ENCODE data around the gene NR3C2. TPM values are rescaled to one million over a fixed set of nuclear protein-coding genes. Genes with fewer than 3 reads are reported as not detected.

Gene NR3C2
- total RNA-seq, 2 experiments from 2014 or later: 5.3 to 5.7 TPM

DNA sequence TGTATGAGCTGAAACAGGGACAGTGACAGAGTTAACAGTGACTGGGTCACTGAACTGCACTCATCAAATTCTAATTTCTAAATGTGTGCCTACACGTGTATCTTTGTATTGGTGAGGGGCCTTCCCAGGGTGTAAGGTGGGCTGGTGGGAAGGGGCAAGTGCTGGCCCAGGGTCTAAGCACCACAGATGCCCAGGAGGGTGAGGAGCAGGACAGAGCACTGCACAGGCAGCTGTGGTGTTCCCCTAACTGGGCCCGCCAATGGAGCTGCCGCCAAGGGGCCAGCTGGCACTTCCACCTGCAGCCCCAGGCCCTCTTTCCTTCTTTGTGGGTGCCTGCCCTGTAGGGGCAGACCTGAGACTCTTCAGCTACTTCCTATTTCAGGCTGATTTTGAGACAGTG lies 360.5 kb downstream of the NR3C2 start:
- POLR2A ChIA-PET: no interaction called here
- Mint-ChIP-seq H3K36me3 (ENCODE audit: low read depth) (peaks cover 11% of the 10 kb centered on the region), H3K4me3 (no peak overlapping the region), H3K9me3 (ENCODE audit: insufficient read depth) (peaks cover 7% of the 10 kb centered on the region), H3K27ac (no peak overlapping the region), H3K4me1 (ENCODE audit: low read depth) (no peaks in the 10 kb centered on the region), H3K27me3 (ENCODE audit: low read depth) (no peaks in the 10 kb centered on the region)
- ATAC-seq: no peak
- CTCF ChIA-PET: no interaction called here
- DNase-seq: no peak

DNA sequence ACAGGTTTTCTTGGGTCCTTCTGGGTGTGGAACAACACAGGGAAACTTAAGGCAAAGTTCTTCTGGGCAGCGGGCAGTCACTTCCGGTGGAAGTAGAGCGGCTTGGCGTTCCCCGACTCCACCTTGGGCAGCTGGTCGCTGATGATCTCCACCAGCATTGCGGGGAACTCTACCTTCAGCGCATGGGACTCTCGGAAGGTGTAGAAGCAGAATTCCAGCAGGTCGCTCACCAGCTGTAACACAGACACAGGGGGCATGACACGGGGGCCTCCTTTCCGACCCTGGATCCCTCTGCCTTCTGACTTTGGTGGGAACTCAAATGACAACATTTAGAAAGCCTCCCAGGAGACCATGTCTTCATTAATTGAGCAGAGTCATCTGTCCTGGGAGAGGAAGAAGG lies 360.9 kb downstream of the NR3C2 start:
- ChIA-PET CTCF (interaction anchor here (0.6 kb wide), 1 partner anchor 138 kb away, joined by 3 read pairs; no protein-coding TSS in a partner anchor), POLR2A (no interaction called here)
- ATAC-seq (no peak), DNase-seq (no peak)
- H3K27ac Mint-ChIP-seq: no peak overlapping the region
- no peak overlapping the region for H3K4me3 Mint-ChIP-seq
- H3K4me1 Mint-ChIP-seq (ENCODE audit: low read depth): no peaks in the 10 kb centered on the region
- H3K36me3 Mint-ChIP-seq (ENCODE audit: low read depth): peaks cover 14% of the 10 kb centered on the region
- H3K27me3 Mint-ChIP-seq (ENCODE audit: low read depth): no peaks in the 10 kb centered on the region
- H3K9me3 Mint-ChIP-seq (ENCODE audit: insufficient read depth): peaks cover 7% of the 10 kb centered on the region

DNA sequence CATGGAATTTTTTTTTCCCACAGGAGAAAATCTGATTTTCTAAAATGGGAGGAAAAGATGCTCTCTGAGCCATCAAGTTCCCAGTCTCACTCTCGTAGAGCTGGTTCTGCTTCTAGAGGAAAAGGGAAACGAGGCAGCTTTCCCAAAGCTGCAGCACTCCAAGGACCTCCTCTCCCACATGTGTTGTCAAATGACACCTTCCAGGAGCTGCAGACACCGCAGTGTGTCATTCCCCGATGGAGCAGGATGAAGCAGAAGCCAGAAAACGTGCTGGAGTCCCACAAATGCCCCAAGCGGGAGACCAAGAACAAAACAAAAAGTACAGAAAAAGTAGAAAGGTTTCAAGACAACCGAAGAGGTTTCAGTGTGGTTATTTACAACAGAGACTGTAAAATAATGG lies 362.3 kb downstream of the NR3C2 start:
- POLR2A ChIA-PET: no interaction called here
- CTCF ChIA-PET: no interaction called here
- H3K36me3 Mint-ChIP-seq (ENCODE audit: low read depth): peaks cover 25% of the 10 kb centered on the region

DNA sequence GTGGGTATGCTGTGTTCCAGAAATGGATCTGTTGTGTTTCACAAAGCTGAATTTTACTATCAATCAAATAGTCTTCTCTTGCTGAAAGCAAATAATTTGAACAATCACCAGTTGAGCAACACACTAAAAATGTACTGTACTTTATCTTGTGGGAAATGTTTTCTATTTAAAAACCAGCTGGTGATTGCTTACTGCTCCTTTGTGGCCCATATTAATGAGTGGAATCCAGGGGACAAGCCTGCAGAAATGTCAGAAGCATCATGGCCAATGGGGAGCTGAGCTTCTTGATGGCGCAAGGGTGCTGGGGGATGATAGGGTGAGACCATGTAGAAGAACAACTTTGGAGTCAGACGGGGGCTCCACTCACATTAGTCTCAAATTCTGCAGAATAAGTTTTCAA lies 364.2 kb downstream of the NR3C2 start:
- no peak overlapping the region for H3K27ac Mint-ChIP-seq
- H3K4me3 Mint-ChIP-seq: no peak overlapping the region
- ATAC-seq (no peak), DNase-seq (no peak)
- H3K9me3 Mint-ChIP-seq (ENCODE audit: insufficient read depth): peaks cover 10% of the 10 kb centered on the region
- no peaks in the 10 kb centered on the region for H3K4me1 Mint-ChIP-seq (ENCODE audit: low read depth)
- no peaks in the 10 kb centered on the region for H3K27me3 Mint-ChIP-seq (ENCODE audit: low read depth)
- ChIA-PET CTCF (interaction anchor here (0.8 to 1.2 kb wide), 2 partner anchors 21 to 37 kb away, joined by 3 to 4 read pairs; no protein-coding TSS in a partner anchor), POLR2A (no interaction called here)
- H3K36me3 Mint-ChIP-seq (ENCODE audit: low read depth): peaks cover 40% of the 10 kb centered on the region

More for the DNA sequence above, 362.3 kb downstream of the NR3C2 start:
- H3K27me3 Mint-ChIP-seq (ENCODE audit: low read depth): no peaks in the 10 kb centered on the region
- no peak overlapping the region for H3K4me3 Mint-ChIP-seq
- DNase-seq (no peak), ATAC-seq (no peak)
- H3K4me1 Mint-ChIP-seq (ENCODE audit: low read depth): no peaks in the 10 kb centered on the region
- no peak overlapping the region for H3K27ac Mint-ChIP-seq
- H3K9me3 Mint-ChIP-seq (ENCODE audit: insufficient read depth): peaks cover 7% of the 10 kb centered on the region

DNA sequence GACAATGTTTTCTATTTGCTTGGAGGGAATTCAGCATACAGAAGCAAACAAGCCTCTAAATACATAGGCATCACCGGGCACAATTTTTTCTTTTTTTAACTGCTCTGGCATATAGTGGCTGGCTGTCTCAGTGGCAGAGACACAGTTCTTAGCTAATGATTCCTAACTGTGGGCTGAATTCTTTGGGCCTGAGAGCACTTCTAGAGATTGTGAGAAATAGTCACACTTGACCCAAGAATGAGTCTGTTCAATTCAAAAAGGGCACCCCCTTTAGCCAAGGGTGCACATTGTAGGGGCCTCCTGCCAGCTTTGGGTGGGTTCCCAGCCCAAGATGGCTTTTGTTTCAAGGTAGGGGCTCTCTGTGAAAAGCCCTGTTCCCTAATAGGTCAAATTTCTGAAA lies 364.6 kb downstream of the NR3C2 start:
- Mint-ChIP-seq H3K27me3 (ENCODE audit: low read depth) (no peaks in the 10 kb centered on the region), H3K27ac (no peak overlapping the region), H3K36me3 (ENCODE audit: low read depth) (peaks cover 41% of the 10 kb centered on the region), H3K4me3 (no peak overlapping the region), H3K9me3 (ENCODE audit: insufficient read depth) (peaks cover 10% of the 10 kb centered on the region), H3K4me1 (ENCODE audit: low read depth) (no peaks in the 10 kb centered on the region)
- ChIA-PET POLR2A (no interaction called here), CTCF (interaction anchor here (0.8 to 1.2 kb wide), 2 partner anchors 21 to 37 kb away, joined by 3 to 4 read pairs; no protein-coding TSS in a partner anchor)
- ATAC-seq: no peak
- DNase-seq: no peak

DNA sequence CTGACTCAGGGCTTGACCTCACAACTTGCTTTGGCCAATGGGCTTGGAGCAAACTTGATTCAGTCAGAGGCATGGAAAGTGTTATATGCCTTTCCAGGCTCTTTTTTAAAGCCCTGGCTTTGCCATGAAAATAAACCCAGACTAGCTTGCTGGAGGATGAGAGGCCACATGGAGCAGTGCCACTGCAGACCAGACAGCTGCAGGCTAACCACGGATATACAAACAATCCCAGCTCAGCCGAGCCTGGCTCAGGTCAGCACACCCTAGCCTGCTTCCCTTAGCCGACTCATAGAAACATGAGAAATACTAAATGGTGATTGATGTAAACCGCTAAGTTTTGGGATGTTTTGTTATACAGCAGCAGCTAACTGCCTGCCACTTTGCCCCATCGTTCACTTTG lies 365.2 kb downstream of the NR3C2 start:
- no peaks in the 10 kb centered on the region for H3K4me1 Mint-ChIP-seq (ENCODE audit: low read depth)
- ChIA-PET CTCF (interaction anchor here (0.8 to 1.2 kb wide), 2 partner anchors 20 to 36 kb away, joined by 3 to 4 read pairs; no protein-coding TSS in a partner anchor), POLR2A (no interaction called here)

DNA sequence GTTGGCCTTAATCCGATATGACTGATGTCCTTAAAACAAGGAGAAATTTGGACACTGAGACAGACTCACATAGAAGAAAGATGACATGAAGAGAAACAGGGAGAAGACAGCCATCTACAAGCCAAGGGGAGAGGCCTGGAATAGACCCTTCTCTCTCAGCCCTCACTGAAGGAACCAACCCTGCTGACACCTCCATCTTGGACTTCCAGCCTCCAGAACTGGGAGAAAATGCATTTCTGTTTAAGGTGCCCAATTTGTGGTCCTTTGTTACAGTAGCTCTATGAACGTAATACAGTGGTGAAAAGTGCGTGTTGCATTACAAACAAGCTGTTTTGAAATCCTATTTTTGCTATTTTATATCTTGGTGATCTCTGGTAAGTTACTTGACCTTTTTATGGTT lies 366.8 kb downstream of the NR3C2 start:
- no peaks in the 10 kb centered on the region for H3K4me1 Mint-ChIP-seq (ENCODE audit: low read depth)
- no peak overlapping the region for H3K4me3 Mint-ChIP-seq
- no peak for ATAC-seq
- DNase-seq: no peak
- ChIA-PET POLR2A (no interaction called here), CTCF (no interaction called here)
- peaks cover 35% of the 10 kb centered on the region for H3K36me3 Mint-ChIP-seq (ENCODE audit: low read depth)
- H3K27me3 Mint-ChIP-seq (ENCODE audit: low read depth): no peaks in the 10 kb centered on the region
- peaks cover 10% of the 10 kb centered on the region for H3K9me3 Mint-ChIP-seq (ENCODE audit: insufficient read depth)
- H3K27ac Mint-ChIP-seq: no peak overlapping the region

More for the DNA sequence above, 365.2 kb downstream of the NR3C2 start:
- Mint-ChIP-seq H3K27ac (no peak overlapping the region), H3K4me3 (no peak overlapping the region), H3K36me3 (ENCODE audit: low read depth) (peaks cover 41% of the 10 kb centered on the region), H3K27me3 (ENCODE audit: low read depth) (no peaks in the 10 kb centered on the region), H3K9me3 (ENCODE audit: insufficient read depth) (peaks cover 10% of the 10 kb centered on the region)
- ATAC-seq (no peak), DNase-seq (no peak)

DNA sequence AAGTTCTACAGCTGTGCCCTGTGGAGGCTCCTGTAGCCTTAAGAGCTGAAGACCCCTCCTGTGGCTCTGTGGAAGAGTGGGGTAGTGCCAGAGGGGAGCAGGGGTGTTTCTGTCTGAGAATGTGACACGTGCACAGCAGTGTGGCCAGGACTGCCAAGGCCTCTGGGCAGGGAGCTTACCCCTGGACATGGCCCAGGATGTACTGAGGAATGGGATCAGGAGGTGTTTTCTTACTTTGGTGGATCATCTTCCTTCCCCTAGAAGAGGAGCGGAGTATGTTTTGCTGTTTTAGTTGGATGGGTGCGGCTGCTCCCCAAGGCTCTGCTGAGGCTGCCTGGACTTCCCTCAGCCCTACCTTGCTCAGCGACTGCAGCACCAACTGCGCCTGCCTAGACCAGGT lies 367.8 kb downstream of the NR3C2 start:
- Mint-ChIP-seq H3K9me3 (ENCODE audit: insufficient read depth) (peaks cover 10% of the 10 kb centered on the region), H3K4me1 (ENCODE audit: low read depth) (no peaks in the 10 kb centered on the region), H3K36me3 (ENCODE audit: low read depth) (peaks cover 32% of the 10 kb centered on the region), H3K27me3 (ENCODE audit: low read depth) (no peaks in the 10 kb centered on the region), H3K27ac (no peak overlapping the region), H3K4me3 (no peak overlapping the region)
- CTCF ChIA-PET: no interaction called here
- ATAC-seq (no peak), DNase-seq (no peak)
- POLR2A ChIA-PET: no interaction called here

DNA sequence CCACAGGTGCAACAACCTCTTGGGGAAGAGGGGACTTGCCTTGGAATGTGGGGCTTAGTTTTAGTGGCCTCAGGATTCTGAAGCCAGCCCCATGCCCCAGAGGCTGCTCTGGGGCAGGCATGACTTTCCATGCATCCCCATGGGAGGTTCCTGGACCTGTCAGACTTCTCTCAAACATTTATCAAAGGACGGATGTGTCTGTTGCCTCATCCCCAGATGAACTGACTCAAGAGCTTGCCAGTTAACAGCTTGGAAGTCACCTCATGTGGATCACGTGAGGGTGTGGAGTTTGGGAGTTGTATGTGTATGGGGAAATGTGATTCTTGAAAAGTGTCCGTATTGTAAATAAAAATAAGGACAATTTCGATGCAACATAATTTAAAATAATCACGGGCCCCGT lies 368.9 kb downstream of the NR3C2 start:
- H3K27ac Mint-ChIP-seq: no peak overlapping the region
- H3K4me3 Mint-ChIP-seq: no peak overlapping the region
- ATAC-seq (no peak), DNase-seq (no peak)
- ChIA-PET CTCF (no interaction called here), POLR2A (no interaction called here)
- no peaks in the 10 kb centered on the region for H3K4me1 Mint-ChIP-seq (ENCODE audit: low read depth)
- H3K36me3 Mint-ChIP-seq (ENCODE audit: low read depth): peaks cover 32% of the 10 kb centered on the region
- no peaks in the 10 kb centered on the region for H3K27me3 Mint-ChIP-seq (ENCODE audit: low read depth)
- H3K9me3 Mint-ChIP-seq (ENCODE audit: insufficient read depth): peaks cover 10% of the 10 kb centered on the region

DNA sequence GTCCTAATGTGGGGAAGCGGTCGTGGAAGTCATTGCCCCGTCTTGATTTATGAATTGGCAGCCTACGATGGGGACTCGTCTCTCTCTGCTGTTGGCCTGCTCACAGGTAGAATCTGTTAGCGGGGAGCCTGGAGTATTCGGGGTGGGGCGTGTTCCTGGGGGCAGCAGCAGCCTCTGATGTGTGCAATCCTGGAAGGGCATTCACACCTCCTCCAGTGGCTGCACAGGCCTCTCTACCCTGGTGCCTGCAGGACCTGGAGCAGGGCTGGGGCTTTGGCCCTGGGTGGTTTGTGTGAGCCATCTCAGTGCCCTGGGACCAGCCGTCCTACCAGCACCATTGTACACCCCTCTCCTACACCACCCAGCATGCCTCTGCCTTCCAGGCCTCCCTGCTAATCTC lies 369.4 kb downstream of the NR3C2 start:
- H3K4me1 Mint-ChIP-seq (ENCODE audit: low read depth): no peaks in the 10 kb centered on the region
- H3K36me3 Mint-ChIP-seq (ENCODE audit: low read depth): peaks cover 32% of the 10 kb centered on the region
- peaks cover 9% of the 10 kb centered on the region for H3K9me3 Mint-ChIP-seq (ENCODE audit: insufficient read depth)
- ChIA-PET CTCF (no interaction called here), POLR2A (no interaction called here)
- H3K27me3 Mint-ChIP-seq (ENCODE audit: low read depth): no peaks in the 10 kb centered on the region
- H3K27ac Mint-ChIP-seq: no peak overlapping the region
- no peak for ATAC-seq
- no peak overlapping the region for H3K4me3 Mint-ChIP-seq
- no peak for DNase-seq

DNA sequence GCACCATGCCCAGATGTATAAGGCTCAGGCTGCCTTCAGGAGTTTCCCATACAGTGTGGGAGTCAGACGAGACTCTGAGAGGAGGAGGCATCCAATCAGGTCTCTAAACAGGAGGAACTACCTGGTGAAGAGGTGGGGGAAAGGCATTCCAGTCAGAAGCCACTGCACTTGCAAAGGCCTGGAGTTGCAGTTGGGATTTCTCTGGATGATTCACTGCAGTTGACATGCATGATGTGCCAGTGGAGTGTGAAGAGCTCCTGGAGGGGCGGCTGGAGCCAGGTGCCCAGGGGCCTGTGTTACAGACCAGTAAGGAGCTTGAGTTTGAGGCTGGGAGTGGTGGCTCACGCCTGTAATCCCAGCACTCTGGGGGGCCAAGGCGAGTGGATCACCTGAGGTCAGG lies 371.2 kb downstream of the NR3C2 start:
- no peaks in the 10 kb centered on the region for H3K4me1 Mint-ChIP-seq (ENCODE audit: low read depth)
- H3K4me3 Mint-ChIP-seq: no peak overlapping the region
- peaks cover 27% of the 10 kb centered on the region for H3K36me3 Mint-ChIP-seq (ENCODE audit: low read depth)
- no peak for ATAC-seq
- ChIA-PET CTCF (interaction anchor here (0.6 kb wide), 1 partner anchor 15 kb away, joined by 3 read pairs; no protein-coding TSS in a partner anchor), POLR2A (interaction anchor here (0.6 kb wide), 1 partner anchor 93 kb away, joined by 3 read pairs; no protein-coding TSS in a partner anchor)
- peaks cover 3% of the 10 kb centered on the region for H3K9me3 Mint-ChIP-seq (ENCODE audit: insufficient read depth)
- DNase-seq: no peak
- no peak overlapping the region for H3K27ac Mint-ChIP-seq
- no peaks in the 10 kb centered on the region for H3K27me3 Mint-ChIP-seq (ENCODE audit: low read depth)

DNA sequence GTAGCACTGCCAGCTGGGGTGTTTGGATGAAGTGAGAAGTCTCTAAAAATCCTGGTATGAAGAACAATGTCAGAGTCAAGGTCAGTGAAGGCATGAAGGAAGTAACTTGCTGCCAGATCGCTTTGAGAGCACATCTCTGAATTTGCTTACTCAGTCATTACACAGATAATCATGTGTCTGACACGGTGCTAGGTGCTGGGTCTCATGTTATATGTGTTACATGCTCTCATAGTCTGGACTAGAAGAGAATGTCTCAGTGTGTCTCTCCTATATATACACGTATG lies 372.4 kb downstream of the NR3C2 start:
- CTCF ChIA-PET: no interaction called here
- Mint-ChIP-seq H3K9me3 (ENCODE audit: insufficient read depth) (peaks cover 2% of the 10 kb centered on the region), H3K27ac (no peak overlapping the region), H3K4me1 (ENCODE audit: low read depth) (no peaks in the 10 kb centered on the region), H3K27me3 (ENCODE audit: low read depth) (no peaks in the 10 kb centered on the region), H3K4me3 (no peak overlapping the region), H3K36me3 (ENCODE audit: low read depth) (peaks cover 16% of the 10 kb centered on the region)
- no peak for DNase-seq
- no peak for ATAC-seq
- POLR2A ChIA-PET: no interaction called here

DNA sequence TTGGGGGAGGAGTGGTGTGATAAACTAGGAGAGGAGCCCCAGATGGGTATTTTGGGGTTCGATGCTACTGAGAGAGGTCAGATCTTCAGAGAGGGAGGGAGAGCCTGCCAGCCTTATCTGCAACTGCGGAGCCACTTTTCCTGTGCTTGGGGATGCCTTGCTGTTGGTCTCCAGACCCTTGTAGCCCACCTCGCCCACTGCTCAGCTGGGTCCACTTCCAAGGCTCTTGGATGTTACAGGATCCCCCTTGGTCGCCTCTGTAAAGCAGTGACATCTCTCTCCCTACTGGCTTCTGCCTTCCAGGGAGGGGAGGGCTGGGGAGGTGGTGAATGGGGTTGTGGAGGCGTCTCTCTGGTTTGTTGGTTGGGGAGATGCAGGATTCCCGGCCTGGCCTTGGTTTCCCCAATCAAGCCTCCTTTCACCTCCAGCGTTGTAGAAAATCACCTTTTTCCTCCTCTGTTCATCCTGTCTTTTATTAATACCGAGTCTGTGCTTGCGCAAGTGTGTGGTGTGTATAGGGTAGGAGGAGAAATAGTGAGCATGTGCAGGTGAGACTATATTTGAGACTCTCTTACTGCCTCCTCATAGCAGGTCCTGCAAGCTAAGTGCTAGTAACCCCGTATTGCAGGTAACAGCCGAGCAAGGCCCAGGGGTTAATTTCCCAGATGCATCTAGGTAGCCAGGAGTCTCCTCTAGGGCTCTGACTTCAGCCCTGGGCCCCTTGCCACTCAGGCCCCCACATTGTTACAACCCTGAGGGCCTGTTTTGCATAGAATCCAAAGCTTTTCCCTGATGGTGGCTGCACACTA lies 372.9 kb downstream of the NR3C2 start:
- Mint-ChIP-seq H3K4me1 (ENCODE audit: low read depth) (no peaks in the 10 kb centered on the region), H3K27ac (no peak overlapping the region), H3K4me3 (no peak overlapping the region), H3K9me3 (ENCODE audit: insufficient read depth) (no peaks in the 10 kb centered on the region), H3K36me3 (ENCODE audit: low read depth) (peaks cover 11% of the 10 kb centered on the region), H3K27me3 (ENCODE audit: low read depth) (no peaks in the 10 kb centered on the region)
- CTCF ChIA-PET: no interaction called here
- ATAC-seq (no peak), DNase-seq (no peak)
- POLR2A ChIA-PET: no interaction called here

Measured in activated CD8-positive, alpha-beta T cell treated with anti-CD3 and anti-CD28 coated beads, Interleukin-2, amount 10 ng/mL, durations not matched to agents 7 days and 5 days (primary cell).